Stimulated activated CD4-positive, alpha-beta T cell treated with anti-CD3 and anti-CD28 coated beads, Interleukin-15, amount 100 ng/mL, for 1 hour (primary cell): Measurements from ENCODE around the gene NFATC2IP.
"Not testable (repeated sequence)": the region's sequence is repeated elsewhere in the genome, so short reads cannot be mapped to it uniquely, and the experiment has no call there.

ENCODE experiments used
- DNase-seq, 2 donors: peaks; one replicate each; pipeline ENCODE4 v3.0.0-alpha.2; 2020; ENCODE audit warnings: low read depth in 1 of 2, low spot score in 1 of 2

Gene NFATC2IP

GRCh38 chr16:28990375-28991040 lies 39.8 kb downstream of the NFATC2IP start:
- DNase-seq: no peak

- no peak for DNase-seq
Measured at GRCh38 chr16:28991687-28992086, 41.0 kb downstream of the NFATC2IP start.

GRCh38 chr16:28992496-28992895 lies 41.8 kb downstream of the NFATC2IP start:
- DNase-seq: no peak

- DNase-seq: no peak
Measured at GRCh38 chr16:28998837-28999236, 48.1 kb downstream of the NFATC2IP start.

- no peak for DNase-seq
Measured at GRCh38 chr16:28999577-28999976, 48.8 kb downstream of the NFATC2IP start.

- no peak for DNase-seq
Measured at GRCh38 chr16:29000019-29000418, 49.3 kb downstream of the NFATC2IP start.

- DNase-seq: not testable (repeated sequence)
Measured at GRCh38 chr16:29004496-29005139, 53.9 kb downstream of the NFATC2IP start.

GRCh38 chr16:29007730-29008593 lies 57.2 kb downstream of the NFATC2IP start:
- DNase-seq: peak in 1 of 2 donors; percentile 35

GRCh38 chr16:29009050-29009837 lies 58.5 kb downstream of the NFATC2IP start:
- no peak for DNase-seq

GRCh38 chr16:29009838-29010166 lies 59.1 kb downstream of the NFATC2IP start:
- DNase-seq: no peak

- no peak for DNase-seq
Measured at GRCh38 chr16:29011112-29011511, 60.4 kb downstream of the NFATC2IP start.

GRCh38 chr16:29011851-29012250 lies 61.1 kb downstream of the NFATC2IP start:
- DNase-seq: no peak

GRCh38 chr16:29012913-29013553 lies 62.3 kb downstream of the NFATC2IP start:
- no peak for DNase-seq

- DNase-seq: no peak
Measured at GRCh38 chr16:29014561-29015069, 63.9 kb downstream of the NFATC2IP start.
